ENCODE results near the gene ELMOD3. TPM values are rescaled to one million over a fixed set of nuclear protein-coding genes. Genes with fewer than 3 reads are reported as not detected.

Gene ELMOD3
- total and polyA plus RNA-seq, 9 of the 15 experiments (the other 6 are each of a cell fraction or from before 2014, with no cell fraction given) = 2.7 to 18.7 (median 11.6) TPM

DNA sequence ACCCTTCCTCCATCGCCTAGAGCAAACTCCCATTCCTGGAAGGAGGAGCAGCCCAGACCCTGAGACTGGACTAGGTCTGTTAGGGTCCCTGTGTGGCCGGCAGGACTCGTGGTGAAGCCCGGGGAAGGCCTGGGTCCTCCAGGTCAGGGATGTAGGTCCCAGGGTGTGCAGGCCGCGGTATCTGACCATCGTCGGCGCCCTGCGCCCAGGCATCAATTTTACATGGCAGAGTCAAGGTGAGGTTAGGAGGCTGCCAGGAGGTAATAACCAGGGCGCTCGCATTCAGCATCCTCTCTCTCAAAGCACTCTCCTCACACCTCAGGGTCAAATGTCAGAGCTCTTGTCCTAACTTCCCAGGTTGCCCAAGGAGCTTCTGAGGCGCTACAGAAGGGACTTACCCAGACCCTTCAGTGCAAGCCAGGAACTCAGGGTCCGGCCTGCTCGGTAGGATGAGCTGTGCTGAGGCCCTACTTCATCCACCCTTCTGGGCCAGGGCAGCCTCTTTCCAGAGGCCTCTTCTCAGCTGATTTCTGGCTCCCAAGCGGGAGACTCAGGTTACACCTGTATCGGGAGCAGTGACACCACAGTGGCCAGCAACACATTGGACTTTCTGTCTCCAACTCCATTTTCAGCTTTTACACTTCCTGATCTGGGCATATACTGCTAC, 64.6 kb downstream of the ELMOD3 start (continued):
- TF ChIP-seq, protein P1, sequence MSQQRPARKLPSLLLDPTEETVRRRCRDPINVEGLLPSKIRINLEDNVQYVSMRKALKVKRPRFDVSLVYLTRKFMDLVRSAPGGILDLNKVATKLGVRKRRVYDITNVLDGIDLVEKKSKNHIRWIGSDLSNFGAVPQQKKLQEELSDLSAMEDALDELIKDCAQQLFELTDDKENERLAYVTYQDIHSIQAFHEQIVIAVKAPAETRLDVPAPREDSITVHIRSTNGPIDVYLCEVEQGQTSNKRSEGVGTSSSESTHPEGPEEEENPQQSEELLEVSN (IDR thresholded peaks at IDR 0.05; ENCODE audit: borderline replicate concordance in 1 of 2, extremely low read depth in 1 of 2, insufficient read depth in 1 of 2, insufficient read length in 1 of 2, low read depth in 1 of 2, low read length in 1 of 2, poor library complexity in 1 of 2, severe bottlenecking in 1 of 2) = peak in 1 of 2 experiments; percentile 14
- TF ChIP-seq MTA2 (IDR thresholded peaks at IDR 0.05; ENCODE audit: low read depth) (no peak), BACH1 (tag; IDR thresholded peaks at IDR 0.05) (0 out of 2 replicates have a peak, but pooled peaks have one; percentile 13), DMBX1 (CRISPR knock-in tag; IDR thresholded peaks at IDR 0.05; ENCODE audit: borderline replicate concordance) (0 out of 2 replicates have a peak, but pooled peaks have one; percentile 5), MYC (IDR thresholded peaks at IDR 0.05; ENCODE audit: low read depth, low read length) (no peak), MYC (CRISPR knock-in tag; IDR thresholded peaks at IDR 0.05; ENCODE audit: borderline replicate concordance, low read depth) (0 out of 2 replicates have a peak, but pooled peaks have one; percentile 20), KDM5B (IDR thresholded peaks at IDR 0.05; ENCODE audit: insufficient replicate concordance, low read depth, low read length) (peak; percentile 26), NFRKB (IDR thresholded peaks at IDR 0.05; ENCODE audit: low read depth) (peak; percentile 66), TFAP4 (CRISPR knock-in tag; IDR thresholded peaks at IDR 0.05; ENCODE audit: borderline replicate concordance) (peak; percentile 45; the same call in 1 of the 2 replicates), L3MBTL2 (IDR thresholded peaks at IDR 0.05) (peak; percentile 72)

All from K562 (cell line).